Left kidney (tissue), 2 donors: ENCODE results near the gene PRPF19. TPM values are rescaled to one million over a fixed set of nuclear protein-coding genes. Genes with fewer than 3 reads are reported as not detected.

Experiments
- DNase-seq: peaks from one replicate; pipeline ENCODE4 v3.0.0-alpha.2; 2013
- polyA plus RNA-seq: library from polyadenylated mRNA; unstranded; fragments of 120-200 nt; gene quantifications from one replicate; pipeline ENCODE4 v1.2.1, GENCODE V29; 2013; ENCODE audit not compliant: insufficient read length

PRPF19 gene
- polyA plus RNA-seq, 1 donor: 127 TPM

DNA sequence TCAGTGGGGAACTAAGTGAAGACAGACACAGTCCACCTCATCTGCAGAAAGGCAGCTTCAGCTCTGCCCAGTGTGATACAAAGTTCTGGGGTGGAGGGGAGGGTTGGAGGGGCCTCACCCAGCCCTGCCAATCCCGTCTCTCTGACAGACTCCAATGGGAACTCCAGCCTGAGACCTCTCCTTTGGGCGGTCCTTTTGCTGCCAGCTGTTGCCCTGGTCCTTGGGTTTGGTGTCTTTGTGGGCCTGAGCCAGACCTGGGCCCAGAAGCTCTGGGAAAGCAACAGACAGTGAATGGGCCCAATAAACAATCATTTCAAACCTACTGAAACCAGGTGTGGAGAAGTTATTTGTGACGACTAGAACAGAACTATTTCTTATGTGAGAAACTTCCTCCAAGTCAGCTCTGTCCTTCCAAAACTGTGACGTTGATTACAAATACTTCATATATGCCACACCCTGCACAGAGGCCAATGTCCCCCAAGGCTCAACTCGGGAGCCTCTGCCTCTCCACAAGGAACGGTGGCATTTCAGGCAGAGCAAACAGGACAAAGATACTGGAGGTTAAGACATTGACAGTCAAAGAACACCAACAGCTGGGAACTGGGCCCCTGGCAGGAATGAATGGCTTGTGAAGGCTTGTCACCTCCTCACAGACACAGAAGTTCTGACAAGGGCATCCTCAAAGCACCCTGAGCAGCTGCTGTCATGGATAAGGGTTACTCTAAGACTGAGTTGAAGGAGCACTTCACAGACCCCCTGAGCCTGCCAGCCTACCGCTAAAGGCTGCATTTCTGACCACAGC lies 30.8 kb downstream of the PRPF19 start:
- DNase-seq: no peak

DNA sequence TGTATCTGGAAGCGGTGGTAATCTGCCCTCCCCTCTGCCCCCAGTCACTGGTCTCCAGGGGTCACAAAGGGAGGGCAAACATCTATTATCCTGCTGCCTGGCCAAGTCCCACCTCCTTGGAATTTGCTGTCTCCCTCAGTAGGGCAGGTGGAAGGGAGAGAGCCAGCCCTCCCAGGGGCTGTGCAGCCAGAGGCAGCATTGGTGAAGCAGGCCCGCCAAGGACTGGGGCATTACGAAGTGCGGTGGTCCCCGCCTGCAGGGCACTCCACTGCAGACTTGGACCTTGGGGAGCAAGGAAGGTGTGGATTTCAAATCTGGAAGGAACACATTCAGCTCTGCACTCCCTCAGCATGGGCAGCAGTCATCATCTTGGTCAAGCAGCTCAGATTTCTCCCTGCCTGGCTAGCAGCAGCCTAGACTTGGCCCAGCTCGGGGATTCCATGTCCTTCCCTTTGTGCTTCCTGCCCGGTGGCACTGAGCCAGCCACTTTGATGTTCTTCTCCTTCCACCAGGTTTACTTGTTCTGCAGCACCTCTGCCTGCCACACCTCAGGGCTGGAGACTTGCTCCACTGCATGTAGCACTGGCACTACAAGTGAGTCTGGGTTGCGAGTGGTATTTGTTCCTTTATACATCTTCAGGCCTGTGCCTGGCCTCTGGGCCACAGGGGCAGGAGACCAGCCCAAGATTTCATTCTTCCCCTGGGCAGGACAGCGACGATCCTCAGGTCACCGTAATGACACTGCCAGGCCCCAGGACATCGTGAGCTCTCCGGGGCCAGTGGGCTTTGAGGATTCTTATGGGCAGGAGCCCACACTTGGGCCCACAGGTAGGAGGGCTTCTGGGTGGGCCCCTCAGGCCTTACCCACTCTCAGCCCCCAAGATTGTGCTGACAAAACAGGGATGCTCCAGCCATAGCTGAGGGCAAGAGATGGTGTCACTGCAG lies 31.7 kb downstream of the PRPF19 start:
- DNase-seq: no peak

DNA sequence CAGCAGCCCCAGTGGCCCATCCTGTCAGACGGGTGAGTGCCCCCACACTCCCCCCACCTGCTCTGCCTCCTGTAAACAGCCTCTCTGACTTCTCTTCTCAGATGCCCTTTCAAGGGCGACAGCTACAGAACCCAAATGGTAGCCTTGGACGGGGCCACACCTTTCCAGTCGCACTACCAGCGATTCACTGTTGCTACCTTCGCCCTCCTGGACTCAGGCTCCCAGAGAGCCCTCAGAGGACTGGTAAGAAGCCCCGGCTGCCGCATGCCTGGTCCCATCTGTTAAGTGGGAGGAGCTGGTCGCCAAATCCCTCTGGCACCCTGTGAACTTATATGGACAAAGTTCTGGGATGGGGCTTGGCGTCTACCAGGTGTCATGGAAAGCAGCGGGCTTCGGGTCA lies 32.9 kb downstream of the PRPF19 start:
- DNase-seq: no peak

DNA sequence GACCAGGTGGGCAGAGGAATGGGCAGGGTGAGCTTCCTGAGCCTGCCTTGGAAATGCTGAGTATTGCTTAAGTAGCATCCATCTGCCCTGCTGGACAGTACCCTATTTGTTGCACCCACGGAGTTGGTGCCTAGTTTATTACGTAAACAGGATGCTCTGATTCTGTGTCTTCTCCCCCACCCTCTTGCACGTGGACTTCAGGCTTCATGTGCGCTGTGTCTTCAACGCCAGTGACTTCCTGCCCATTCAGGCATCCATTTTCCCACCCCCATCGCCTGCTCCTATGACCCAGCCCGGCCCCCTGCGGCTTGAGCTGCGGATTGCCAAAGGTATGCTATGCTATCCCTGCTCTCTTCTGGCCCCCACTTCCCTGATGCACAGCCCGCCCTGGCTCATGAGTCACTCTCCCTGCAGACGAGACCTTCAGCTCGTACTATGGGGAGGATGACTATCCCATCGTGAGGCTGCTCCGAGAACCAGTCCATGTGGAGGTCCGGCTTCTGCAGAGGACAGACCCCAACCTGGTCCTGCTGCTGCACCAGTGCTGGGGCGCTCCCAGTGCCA lies 33.3 kb downstream of the PRPF19 start:
- no peak for DNase-seq

DNA sequence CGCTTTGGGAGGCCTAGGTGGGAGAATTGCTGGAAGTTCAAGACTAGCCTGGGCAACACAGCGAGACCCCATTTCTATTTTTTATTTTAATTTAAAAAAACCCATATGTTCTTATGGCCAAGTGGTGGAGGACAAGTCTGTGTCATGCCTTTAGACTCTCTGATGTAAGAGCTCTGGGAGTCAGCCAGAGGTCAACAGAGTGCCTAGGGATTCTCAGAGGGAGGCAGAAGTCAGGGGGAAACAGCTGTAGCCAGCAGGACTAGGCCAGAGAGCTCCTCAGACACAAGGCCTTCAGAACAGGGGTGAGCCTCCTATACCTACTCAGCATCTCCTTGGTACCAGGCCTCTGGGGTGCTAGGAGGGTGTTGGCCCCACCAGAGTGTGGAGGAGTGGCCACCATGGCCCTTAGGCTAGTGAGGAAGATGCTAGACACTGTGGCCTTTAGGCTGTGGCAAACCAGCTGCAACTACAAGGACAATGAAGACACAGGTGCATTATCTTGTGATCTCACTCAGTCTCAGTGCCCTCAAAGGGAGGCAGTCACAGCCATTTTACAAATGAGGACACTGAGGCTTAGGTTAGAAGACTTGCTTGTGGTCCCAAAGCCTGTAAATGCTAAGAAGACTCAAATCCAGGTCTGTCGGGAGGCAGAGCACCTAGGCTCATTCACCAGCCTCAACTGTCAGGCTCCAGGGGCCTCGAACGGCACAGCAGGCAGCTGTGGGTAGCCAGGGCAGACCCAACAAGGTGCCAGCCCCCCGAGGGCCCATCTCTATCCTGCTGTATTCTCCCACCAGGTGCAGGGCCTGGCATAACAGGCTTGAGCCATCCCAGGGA lies 34.0 kb downstream of the PRPF19 start:
- DNase-seq: no peak

DNA sequence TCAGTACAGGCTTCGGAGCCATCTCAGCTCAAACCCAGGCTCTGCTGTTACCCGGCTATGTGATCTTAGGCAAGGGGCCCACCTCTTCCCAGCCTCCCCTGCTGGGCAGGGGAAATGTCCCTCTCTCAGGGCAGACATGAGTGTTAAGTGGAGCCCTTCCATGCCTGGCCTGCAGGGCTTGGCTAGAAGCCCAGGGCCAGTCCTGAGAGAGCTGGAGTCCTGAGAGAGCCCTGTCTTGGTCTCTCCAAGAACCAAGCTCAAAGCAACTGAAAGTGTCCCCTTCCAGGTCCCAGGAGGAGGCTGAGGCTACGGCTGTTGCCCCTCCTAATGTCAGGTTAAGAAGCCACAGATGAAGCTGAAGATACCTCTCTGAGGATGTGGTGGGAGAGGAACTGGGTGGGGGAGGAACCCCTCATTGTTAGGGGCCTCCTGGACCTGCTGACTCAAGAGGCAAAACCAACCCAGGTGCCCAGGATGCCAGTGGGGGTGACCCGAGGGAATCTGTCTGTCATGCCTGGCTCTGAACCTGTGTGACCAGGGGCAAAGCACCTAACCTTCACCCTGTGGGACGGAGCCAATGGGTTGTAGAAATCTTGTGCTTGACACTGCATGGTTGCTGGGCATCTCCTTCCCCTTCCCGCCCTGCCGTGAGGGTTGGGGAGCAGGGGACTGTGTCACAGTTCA lies 34.9 kb downstream of the PRPF19 start:
- DNase-seq: no peak

DNA sequence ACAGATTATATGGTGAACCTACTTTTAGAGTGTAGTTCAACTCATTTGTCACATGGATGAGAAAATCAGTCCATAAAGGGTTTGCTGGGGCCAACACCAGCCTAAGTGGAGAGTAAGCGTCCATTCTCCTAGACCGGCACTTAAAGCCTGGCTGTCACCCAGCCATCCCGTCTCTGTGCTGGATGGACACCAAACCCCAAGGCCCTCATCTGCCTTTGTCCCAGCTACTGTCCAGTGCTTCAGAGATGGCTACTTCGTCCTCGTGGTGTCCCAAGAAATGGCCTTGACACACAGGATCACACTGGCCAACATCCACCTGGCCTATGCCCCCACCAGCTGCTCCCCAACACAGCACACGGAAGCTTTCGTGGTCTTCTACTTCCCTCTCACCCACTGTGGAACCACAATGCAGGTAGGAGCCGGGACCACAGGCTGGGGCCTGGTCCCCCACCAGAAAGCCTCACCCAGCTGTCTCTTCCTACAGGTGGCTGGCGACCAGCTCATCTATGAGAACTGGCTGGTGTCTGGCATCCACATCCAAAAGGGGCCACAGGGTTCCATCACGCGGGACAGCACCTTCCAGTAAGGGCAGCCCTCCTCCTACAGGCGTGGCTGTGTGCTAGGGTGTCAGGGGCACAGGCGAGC lies 35.5 kb downstream of the PRPF19 start:
- DNase-seq: no peak

DNA sequence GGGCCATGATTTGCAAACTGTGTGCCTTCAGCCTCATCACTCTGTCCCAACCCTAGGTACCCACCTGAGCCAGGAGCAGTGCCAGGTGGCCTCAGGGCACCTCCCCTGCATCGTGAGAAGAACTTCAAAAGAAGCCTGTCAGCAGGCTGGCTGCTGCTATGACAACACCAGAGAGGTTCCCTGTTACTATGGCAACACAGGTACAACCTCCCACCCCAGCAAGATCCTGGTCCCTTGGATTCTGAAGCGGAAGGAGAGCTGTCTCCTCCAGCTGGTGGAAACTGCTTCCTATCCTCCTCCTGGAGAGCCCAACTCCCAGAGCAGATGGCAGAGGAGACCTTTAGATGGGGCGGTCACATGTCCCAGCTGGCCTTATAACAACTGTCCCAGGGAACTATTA lies 36.1 kb downstream of the PRPF19 start:
- DNase-seq: no peak

DNA sequence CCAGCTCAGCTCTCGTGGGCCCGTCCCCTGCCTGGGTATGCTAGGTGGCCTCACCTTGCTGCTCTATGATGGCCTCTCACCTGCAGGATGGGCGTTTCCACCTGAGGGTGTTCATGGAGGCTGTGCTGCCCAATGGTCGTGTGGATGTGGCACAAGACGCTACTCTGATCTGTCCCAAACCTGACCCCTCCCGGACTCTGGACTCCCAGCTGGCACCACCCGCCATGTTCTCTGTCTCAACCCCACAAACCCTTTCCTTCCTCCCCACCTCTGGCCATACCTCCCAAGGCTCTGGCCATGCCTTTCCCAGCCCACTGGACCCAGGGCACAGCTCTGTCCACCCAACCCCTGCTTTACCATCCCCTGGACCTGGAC lies 36.9 kb downstream of the PRPF19 start:
- no peak for DNase-seq

DNA sequence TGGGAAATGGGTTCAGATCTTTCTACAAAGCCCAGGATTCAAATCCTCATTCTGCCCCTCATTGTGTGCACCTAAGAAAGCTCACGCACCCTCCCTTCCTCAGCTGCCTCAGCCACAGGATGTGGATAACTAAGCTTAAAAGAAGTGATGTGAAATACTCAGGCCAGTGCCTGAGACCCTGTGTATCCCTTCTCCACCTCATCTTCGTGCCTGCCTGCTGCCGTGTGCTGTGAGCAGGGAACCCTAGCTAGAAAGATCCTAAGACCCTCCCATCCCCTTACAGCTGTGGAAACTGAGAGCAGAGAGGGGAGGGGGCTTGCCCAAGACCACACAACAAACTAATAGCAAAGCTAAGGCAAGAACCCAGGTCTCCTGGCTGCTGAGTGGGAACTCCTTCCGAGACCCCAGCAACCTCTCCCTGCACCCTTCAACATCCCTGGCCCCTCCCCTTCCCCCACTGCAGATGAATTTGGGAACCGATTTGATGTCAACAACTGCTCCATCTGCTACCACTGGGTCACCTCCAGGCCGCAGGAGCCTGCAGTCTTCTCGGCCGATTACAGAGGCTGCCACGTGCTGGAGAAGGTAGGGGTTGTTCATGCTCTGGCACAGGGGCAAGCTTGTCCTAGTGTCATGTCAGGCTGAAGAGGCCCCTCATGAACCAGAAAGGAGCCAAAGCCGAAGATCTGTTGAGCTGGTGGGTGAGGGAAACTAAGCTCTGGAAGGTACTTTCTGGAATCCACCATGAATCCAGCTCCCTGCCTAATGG lies 37.5 kb downstream of the PRPF19 start:
- no peak for DNase-seq

DNA sequence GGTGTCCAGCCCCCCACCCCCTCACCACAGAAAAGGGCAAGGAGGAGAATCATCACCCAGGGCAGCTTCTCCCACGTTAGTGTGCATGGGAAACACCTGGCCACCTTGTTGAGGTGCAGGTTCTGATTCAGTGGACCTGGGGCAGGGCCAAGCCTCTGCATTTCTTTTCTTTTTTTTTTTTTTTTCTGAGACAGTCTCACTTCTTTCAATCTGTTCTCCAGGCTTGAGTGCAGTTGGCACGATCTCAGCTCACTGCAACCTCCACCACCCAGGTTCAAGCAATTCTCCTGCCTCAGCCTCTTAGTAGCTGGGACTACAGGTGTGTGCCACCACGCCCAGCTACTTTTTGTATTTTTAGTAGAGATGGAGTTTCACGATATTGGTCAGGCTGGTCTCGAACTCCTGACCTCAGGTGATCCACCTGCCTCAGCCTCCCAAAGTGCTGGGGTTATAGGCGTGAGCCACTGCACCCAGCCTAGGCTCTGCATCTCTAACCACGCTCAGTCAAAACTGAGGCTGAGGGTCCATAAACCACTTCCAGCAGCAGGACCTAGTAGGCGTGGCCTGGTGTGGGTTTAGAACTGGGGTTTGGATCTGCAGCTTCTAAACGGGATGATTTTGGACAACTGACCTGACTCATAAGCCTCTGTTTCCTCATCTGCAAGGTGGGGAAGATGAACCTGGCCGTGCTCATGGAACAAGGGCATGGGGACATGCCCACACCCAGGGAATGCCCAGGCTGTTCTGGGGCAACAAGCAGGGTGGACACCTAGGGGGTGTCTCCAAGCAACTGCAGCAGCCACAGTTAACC lies 38.3 kb downstream of the PRPF19 start:
- DNase-seq: no peak

DNA sequence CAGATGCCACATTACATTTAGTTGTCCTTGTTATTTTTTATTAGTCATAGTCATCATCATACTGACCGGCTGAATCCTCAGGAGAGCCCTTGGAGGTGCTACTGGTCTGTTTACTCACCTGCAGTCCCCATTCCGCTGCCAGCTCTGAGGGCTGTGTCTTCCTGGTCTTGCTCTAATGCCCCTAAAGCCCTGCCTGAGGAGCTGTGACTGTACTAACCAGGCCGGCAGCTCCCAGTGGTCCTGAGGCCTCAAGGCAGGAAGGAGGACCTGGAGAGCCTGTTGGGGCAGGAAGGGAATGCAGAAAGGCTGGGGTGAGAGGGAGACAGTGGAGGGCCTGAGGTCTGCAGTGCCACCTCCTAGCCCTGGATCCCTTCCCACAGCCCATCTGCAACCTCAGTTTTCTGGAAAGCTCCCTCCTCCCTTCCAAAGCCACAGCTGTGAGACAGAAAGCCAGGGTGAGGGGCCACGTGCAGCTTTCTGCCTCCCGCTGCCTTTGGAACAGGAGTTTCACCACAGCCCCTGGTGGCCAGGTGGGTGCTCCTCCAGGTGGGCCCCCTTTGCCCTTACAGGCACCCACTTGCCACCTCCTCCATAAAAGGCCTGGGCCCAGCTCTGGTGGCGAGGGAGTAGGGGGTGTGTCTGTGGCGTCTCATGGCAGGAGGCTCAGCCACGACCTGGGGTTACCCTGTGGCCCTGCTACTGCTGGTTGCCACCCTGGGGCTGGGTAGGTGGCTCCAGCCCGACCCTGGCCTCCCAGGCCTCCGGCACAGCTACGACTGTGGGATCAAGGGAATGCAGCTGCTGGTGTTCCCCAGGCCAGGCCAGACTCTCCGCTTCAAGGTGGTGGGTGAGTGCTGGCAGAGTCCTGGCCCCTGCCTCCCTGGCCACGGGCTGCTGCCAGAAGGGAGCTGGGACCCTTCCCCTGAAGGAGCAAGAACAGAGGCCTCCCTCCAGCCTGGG lies 39.2 kb downstream of the PRPF19 start, which contains the start of gene ZP1:
Gene ZP1, plus strand, starts transcription at position 632 of the 960 bp plus-strand sequence. Its CDS starts 20 bp downstream, at position 652.
- DNase-seq: no peak

DNA sequence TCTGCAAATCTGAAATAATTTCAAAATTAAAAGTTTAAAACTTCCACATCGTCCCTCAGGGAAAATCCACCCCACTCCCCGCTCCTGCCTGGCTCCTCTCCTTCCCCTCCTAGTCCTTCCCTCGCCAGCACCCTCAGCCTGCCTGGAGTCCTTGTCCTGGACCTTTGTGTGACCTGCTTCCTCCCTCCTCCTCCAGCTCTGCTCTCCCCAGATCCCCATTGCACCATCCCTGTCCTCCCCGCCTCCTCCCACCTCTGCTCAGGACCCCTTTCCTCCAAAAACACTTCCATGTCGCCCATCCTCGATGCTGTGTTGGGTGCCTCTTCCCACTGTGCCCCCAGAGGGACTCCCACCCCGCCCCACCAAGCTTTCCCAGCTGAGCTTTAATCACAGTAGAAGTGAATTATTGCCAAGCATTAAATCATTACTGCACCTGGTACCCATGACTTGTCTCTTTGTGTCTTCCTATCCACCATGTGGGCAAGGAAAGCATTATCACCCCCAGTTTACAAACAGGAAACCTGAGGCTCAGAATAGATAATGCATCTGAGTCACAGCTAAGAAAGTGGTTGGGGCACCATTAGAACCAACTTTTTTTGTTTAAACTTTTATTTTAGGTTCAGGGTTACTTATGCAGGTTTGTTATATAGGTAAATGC lies 41.4 kb downstream of the PRPF19 start:
- no peak for DNase-seq

DNA sequence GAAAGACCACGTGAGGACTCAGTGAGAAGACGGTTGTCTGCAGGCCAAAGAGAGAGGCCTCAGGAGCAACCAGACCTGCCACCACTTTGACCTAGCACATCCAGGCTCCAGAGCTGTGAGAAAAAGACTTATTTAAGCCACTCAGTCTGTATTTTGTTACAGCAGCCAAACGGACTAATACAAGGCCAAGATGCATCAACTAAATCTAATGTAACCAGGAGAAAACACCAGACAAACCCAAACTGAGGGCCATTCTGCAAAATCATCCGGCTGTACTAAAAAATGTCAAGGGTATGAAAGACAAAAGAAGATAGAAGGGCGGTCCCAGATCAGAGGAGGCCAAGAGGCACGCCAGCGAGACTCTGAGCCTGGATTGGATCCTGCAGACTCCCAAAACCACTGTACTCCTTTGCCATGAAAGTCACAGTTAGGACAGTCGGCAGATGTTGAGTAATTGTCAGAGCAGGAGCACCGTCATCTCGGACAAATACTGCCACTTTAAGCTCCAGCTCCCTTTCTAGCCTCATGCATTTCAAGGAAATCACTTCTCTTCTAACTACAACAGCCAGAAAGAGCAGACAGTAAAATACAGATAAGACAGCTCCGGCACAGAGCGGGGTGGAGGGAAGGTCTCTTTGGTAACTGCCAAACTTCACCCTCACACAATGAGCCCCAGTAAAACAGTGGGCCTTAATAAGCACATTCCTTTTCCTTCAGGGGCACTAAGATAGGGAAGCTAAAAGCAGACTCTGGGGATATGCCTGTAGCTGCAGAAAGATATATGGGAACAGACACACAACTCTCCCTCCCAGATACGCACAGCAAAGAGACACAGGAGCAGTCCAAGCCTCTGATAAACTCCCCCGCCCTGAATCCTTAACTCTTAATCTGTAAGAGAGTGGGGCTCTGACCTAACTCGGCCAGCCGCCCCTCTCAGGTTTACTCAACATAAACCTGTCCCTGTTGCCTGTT lies 42.5 kb downstream of the PRPF19 start:
- no peak for DNase-seq

DNA sequence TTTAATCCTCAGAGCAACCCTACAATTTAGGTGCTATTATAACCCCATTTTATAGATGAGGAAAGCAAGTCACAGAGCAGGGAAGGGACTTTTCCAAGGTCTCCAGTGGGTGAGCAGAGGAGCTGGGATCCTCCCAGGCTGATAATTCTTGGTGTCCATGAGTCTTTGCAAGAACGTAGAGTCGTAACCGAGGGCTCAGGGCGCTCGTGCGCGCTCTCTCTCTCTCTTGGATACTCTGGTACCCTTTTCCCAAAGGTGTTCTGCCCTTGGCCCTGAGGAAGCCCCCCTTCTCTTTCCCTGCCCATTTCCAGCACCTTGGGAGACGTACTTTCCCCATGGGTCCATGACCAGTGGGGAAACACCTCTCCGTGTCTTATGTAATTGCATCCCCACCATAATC lies 44.2 kb downstream of the PRPF19 start:
- no peak for DNase-seq

DNA sequence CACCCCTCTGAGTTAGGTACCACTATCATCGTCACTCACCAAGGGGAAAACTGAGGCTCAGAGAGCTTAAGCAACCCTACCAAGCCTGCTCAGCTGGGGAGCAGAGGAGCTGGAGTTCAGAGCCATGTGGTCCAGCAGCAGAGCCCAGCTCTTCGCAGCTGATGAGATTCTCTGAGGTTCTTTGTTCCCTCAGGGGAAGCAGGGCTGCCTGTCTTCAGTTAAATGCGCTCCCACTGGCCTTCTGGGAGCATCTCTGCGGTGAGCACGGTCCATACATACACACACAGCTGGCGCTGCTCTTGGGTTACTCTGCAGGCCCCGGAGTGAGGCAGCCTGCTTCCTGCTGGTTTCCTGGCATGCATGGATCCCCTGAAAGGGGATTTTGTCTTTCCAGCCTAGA lies 45.4 kb downstream of the PRPF19 start:
- DNase-seq: no peak
